GM19023 (cell line): ENCODE data around the gene NSMF.
"Not testable (repeated sequence)": the region's sequence is repeated elsewhere in the genome, so short reads cannot be mapped to it uniquely, and the experiment has no call there.

ENCODE experiments used
- ATAC-seq: cut with Tn5 transposase; IDR thresholded peaks from one replicate; pipeline ENCODE4 v1.9.1; 2021; ENCODE audit warnings: mild to moderate bottlenecking, moderate library complexity; ENCODE audit not compliant: unreplicated experiment

The NSMF gene

DNA sequence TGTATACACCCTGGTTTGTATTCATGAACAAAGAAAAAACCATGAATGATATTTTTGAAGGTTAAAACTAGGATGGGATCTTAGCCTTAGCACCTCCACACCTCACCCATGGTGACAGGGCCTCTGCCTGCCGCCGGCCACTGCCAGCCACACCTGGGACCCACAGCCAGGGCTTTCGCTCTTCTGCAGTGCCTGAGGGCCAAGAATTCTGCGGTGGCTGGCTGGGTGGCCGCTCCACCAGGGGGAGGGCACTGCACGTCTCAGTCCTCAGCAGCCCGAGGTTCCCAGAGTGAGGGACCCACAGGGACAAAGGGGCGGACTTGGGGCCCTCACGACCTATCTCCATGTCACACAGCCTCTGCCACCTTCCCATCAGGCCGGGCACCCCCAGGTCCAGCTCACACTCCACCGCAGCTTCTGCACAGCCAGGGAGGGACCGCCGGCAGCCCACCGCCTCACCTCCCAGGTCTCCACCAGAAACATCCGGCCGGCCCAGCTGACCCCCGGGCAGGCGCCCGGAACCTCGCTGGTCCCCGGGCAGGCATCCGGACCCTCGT lies 43.0 kb downstream of the NSMF start:
- no peak for ATAC-seq

- ATAC-seq: no peak
These were observed 43.7 kb downstream of the NSMF start for GRCh38 chr9:137415451-137415850.

DNA sequence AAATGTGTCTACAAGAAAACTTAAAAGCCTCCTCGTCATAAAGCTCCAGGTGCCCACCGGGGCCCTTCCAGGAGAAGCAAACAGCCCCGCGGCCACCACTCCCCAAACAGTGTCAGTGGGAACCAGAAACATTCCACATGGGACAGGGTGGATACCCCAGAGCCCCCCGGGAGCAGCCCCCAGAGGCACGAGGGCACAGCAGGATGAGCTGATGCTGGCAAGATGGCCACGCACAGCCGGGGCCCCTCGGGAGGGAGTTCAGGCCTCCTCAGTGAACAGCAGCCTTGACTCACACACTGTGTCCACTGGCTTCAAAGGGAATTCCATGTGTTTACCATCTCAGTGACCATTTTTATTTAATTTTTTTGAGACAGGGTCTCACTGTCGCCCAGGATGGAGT lies 46.7 kb downstream of the NSMF start:
- no peak for ATAC-seq

DNA sequence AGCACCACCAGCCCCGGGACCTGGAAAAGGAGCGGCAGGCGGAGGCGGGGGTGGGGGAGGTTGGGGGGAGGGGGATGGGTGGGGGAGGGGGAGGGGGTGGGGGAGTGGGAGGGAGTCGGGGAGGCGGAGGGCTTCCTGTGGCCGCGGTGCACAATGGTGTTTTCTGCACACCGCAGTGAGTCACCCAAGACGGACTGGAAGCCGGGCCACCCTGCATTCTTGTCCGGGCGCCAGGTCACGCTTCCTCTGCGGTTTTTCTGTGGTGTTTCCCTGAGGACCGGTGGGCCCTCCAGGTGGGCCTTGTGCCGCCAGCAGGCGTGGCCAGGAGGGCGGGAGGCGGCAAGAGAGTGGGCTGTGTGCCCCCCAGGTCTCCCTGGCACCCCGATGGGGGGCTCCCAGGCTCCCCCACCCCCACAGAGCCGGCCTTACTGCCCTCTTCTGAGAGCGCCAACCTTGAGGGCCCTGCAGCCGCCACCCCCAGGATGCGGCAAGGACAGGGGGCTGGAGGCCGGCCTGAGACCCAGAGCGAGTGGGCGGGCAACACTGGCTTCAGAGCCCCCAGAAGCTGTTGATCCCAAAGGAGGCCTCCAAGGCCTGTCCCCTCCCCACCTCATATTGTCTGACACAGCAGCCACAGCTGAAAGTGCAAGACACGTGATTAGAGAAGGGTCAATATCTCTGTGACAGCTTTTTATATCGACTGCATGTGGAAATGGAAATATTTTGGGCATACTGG lies 47.3 kb downstream of the NSMF start:
- ATAC-seq: no peak

GRCh38 chr9:137411260-137411644 lies 47.9 kb downstream of the NSMF start:
- ATAC-seq: no peak

- no peak for ATAC-seq
These were observed 48.3 kb downstream of the NSMF start for GRCh38 chr9:137410891-137411249.

DNA sequence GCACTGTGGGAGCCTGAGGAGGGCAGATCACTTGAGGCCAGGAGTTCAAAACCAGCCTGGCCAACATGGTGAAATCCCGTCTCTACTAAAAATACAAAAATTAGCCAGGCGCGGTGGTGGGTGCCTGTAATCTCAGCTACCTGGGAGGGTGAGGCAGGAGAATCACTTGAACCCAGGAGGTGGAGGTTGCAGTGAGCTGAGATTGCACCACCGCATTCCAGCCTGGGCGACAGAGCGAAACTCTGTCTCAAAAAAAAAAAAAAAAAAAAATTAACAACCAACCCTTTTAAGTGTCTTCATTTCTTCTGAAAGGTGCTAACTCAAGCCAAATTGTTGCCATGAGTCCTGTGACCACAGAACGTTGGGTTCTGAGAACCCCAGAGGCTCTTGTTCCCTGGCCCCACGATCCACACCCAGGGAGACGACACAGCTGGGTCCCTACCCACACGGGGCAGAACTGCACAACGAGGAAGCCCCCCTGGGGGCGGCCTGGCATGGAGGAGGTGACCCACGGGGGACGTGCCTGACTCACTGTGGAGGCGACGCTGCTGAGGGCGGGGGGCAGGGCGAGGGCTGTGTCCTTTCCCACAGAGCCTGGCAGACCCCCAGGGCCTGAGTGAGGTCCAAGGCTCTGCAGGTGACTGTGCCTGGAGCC lies 48.8 kb downstream of the NSMF start:
- not testable (repeated sequence) for ATAC-seq

GRCh38 chr9:137409515-137409914 lies 49.6 kb downstream of the NSMF start:
- no peak for ATAC-seq

GRCh38 chr9:137408651-137409405 lies 50.3 kb downstream of the NSMF start:
- no peak for ATAC-seq

DNA sequence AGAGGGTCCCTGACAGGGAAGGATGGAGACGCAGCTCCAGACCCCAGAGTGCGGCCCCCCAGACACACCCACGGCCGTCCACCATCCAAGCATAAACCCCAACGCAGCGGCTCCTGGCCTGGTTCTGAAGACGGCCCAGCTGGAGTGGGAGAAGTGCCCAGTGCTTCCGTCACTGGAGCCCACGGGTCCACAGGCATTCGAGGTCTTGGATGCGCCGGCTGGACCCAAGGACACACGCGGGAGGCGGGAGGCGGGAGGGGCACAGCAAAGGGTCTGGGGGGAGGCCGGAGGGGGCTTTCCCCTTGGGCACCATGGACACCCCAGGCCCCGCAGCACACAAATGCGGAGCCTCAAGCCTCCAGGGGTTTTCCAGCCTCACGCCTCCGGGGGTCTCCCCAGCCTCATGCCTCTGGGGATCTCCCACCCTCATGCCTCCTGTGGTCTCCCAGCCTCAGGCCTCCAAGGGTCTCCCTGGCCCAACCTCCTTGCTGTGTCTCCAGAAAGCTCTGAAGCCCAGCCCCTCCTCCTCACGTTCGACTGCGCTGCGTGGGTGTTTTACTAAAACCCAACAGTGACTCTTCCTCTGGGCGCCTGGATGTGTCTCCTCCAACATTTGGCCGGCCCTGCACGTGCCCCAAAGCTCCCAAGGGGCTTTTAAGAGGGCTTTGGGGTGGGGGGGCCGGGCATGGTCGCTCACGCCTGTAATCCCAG lies 51.4 kb downstream of the NSMF start:
- ATAC-seq: no peak

DNA sequence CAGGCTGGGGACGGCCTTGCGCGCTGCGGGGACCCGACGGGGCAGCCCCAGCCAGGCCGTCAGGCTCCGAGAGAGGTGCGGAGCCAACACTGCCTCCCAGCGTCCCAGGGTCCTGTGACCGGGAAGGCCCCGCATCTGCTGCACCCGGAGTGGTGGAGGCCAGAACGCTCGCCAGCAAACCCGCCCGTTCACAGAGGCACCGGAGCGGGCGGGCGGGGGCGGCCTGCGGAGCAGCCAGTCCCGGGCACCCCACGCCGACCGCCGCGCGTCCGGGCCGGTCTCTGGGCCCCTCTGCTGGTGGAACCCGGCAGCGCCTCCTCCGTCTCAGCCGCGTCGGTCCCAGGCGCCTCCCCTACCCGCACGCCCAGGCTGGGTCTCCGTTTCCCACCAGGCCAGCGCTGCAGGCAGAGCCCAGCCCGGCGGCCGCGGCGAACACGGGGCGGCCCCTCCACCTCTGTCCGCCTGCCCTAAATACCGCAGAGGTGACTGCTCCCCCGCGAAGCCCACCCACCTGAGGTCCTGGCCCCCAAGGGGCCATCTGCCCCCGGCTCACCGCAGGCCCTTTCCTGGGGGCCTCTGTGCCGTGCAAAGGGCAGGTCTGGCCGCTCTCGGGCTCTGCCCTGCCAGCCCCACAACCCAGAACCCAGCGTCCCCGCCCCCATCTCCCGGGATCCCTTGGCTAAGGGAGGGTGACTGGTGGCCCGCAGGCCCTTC lies 52.1 kb downstream of the NSMF start:
- ATAC-seq: no peak

GRCh38 chr9:137406085-137406760 lies 52.9 kb downstream of the NSMF start:
- ATAC-seq: no peak

DNA sequence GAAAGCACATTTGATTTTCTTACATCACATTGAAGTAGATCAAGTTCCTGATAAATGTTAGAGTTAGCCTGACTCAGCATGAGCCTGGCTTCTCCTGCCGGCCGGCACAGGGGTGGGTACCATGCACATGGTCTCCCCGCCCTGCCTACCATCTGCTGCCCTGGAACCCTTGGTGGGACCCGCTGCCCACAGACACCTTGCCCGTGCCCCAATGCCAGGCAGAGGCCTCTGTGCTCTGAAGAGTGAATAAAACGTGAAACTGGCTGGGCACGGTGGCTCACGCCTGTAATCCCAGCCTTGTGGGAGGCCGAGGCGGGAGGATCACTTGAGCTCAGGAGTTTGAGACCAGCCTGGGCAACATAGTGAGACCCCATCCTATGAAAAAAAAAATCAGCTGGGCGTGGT lies 53.5 kb downstream of the NSMF start:
- no peak for ATAC-seq

GRCh38 chr9:137404961-137405567 lies 54.1 kb downstream of the NSMF start:
- ATAC-seq: no peak

DNA sequence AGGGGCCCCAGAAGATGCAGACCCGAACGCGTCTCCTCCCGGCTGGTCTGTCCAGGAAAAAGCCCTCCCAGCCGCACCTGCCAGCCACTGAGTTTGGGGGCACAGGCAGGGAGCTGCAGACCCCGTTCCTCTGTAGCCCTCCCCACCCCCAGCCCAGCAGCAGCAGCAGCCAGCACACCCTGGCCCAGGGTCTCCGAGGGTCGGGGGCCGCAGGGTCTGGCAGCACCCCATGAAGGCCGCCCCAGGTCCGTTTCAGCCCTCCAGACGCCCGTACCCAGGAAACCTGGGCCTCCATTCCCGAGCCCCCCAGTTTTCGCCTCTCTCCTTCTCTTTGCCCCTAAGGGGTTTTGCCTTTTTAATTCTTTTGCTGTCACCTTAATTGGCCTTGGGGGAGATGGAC lies 55.9 kb downstream of the NSMF start:
- no peak for ATAC-seq

GRCh38 chr9:137402746-137403145 lies 56.4 kb downstream of the NSMF start:
- no peak for ATAC-seq

DNA sequence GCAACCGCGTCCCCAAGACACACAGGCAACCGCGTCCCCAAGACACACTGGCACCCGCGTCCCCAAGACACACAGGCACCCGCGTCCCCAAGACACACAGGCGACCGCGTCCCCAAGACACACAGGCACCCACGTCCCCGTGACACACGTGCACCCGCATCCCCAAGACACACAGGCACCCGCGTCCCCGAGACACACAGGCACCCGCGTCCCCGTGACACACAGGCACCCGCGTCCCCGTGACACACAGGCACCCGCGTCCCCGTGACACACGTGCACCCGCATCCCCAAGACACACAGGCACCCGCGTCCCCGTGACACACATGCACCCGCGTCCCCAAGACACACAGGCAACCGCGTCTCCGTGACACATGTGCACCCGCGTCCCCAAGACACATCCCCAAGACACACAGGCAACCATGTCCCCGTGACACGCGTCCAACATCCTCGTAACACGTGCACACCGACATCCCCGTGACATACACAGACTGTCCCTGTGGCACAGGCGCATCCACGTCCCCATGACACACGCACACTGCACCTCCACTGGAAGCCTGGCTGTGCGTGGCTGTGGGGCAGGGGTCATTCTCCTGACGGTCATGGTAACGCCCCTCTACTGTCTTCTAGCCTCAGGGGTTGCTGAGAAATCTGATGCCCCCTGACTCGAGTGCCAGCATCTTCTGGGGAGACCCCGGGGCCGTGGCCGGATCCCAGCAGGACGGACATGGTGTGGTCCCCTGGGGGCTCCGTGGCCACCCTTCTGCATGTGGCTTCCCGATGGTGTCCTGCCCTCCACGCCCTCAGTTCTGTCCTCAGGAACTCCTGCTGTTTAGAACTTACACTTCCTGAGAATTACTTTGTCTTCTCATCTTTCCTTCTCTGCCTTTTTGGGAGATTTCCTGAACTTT lies 60.3 kb downstream of the NSMF start:
- ATAC-seq: no peak

DNA sequence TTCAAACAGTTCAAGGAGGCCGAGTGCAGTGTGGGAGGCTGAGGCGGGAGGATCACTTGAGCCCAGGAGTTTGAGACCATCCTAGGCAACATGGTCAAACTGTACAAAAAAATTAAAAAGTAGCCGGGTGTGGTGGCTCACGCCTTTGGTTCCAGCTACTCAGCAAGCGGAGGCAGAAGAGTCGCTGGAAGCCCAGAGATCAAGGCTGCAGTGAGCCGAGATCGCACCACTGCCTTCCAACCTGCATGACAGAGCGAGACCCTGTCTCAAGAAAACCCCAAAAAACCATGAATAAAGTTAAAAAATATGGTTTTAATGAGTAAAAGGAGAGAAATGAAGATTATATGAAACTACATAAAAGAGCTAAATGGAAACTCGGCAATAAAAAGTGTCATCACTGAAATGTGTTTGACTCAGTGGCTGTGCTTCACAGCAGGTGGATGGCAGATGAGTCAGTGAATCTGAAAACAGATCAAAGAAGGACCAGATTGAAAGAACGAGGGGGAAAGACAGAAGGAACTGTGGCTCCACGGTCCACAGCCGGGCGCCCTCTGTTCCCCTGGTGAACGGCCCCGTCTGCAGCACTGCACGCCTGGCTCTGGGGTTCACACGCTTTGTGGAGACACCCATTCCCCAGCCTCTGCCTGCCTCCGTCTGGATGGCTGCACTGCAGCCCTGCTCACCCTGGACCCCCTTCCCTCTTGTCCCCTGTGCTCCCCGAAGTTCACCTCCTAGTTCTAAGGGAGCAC lies 61.3 kb downstream of the NSMF start:
- ATAC-seq: no peak
